ENCODE results near the gene NUBP2.

NUBP2 gene

GRCh38 chr16:1772908-1773702 is 9.7 kb upstream of the NUBP2 start, which contains the start of gene MRPS34:
MRPS34 (minus strand) TSS chr16:1773134; CDS start chr16:1773119, 15 bp downstream.
- DNase-seq, result peak in 1 of 2 experiments; percentile 55

- peak in 1 of 2 experiments; percentile 18 for DNase-seq
Observed at GRCh38 chr16:1773703-1774447, 8.9 kb upstream of the NUBP2 start.

- no peak for DNase-seq
Observed at GRCh38 chr16:1774448-1774780, 8.3 kb upstream of the NUBP2 start.

GRCh38 chr16:1775006-1775845 is 7.5 kb upstream of the NUBP2 start:
- DNase-seq, result no peak

- no peak for DNase-seq
Observed at GRCh38 chr16:1775846-1776671, 6.7 kb upstream of the NUBP2 start.

GRCh38 chr16:1776672-1776955 is 6.1 kb upstream of the NUBP2 start:
- no peak for DNase-seq

GRCh38 chr16:1776991-1777374 is 5.8 kb upstream of the NUBP2 start:
- DNase-seq, result no peak

GRCh38 chr16:1777375-1778199 is 5.2 kb upstream of the NUBP2 start:
- no peak for DNase-seq

GRCh38 chr16:1778200-1779179 is 4.3 kb upstream of the NUBP2 start:
- DNase-seq, result no peak

GRCh38 chr16:1779234-1779701 is 3.5 kb upstream of the NUBP2 start:
- DNase-seq, result no peak

GRCh38 chr16:1779741-1780676 is 2.8 kb upstream of the NUBP2 start:
- DNase-seq, result no peak

GRCh38 chr16:1780677-1781072 is 2.1 kb upstream of the NUBP2 start:
- DNase-seq, result no peak

- no peak for DNase-seq
Observed at GRCh38 chr16:1781254-1781653, 1.5 kb upstream of the NUBP2 start.

- no peak for DNase-seq
Observed at GRCh38 chr16:1781758-1782407, 877 bp upstream of the NUBP2 start.

- DNase-seq, result no peak
Observed at GRCh38 chr16:1784977-1785845, 2.5 kb downstream of the NUBP2 start.

GRCh38 chr16:1785846-1786170 is 3.0 kb downstream of the NUBP2 start:
- DNase-seq, result no peak

- no peak for DNase-seq
Observed at GRCh38 chr16:1786242-1787055, 3.7 kb downstream of the NUBP2 start.

All from SW 1271 (cell line).